UCSD-AML1 (cell line): Measurements from ENCODE around the gene BLOC1S3.

Source experiments
- DNase-seq: peaks from one replicate; lab custom pipeline; 2025; ENCODE audit not compliant: unreplicated experiment; lab: John Stamatoyannopoulos, UW

Gene BLOC1S3

GRCh38 chr19:45178262-45179071 lies at the start of gene BLOC1S3:
Gene BLOC1S3 (plus strand): TSS chr19:45178784. CDS start chr19:45179297, 513 bp downstream.
- DNase-seq: peak; percentile 100

- no peak for DNase-seq
Observed at GRCh38 chr19:45128806-45129205, 49.8 kb upstream of the BLOC1S3 start.

GRCh38 chr19:45130236-45130635 lies 48.3 kb upstream of the BLOC1S3 start:
- no peak for DNase-seq

- DNase-seq: peak; percentile 26
Observed at GRCh38 chr19:45130888-45131615, 47.5 kb upstream of the BLOC1S3 start.

GRCh38 chr19:45133661-45134060 lies 44.9 kb upstream of the BLOC1S3 start:
- no peak for DNase-seq

GRCh38 chr19:45135176-45135885 lies 43.3 kb upstream of the BLOC1S3 start:
- DNase-seq: no peak

GRCh38 chr19:45136507-45137178 lies 41.9 kb upstream of the BLOC1S3 start:
- no peak for DNase-seq

GRCh38 chr19:45137179-45137761 lies 41.3 kb upstream of the BLOC1S3 start:
- DNase-seq: no peak

GRCh38 chr19:45138303-45138751 lies 40.3 kb upstream of the BLOC1S3 start:
- no peak for DNase-seq

- DNase-seq: no peak
Observed at GRCh38 chr19:45139286-45140143, 39.1 kb upstream of the BLOC1S3 start.

- DNase-seq: no peak
Observed at GRCh38 chr19:45140144-45140503, 38.5 kb upstream of the BLOC1S3 start.

GRCh38 chr19:45140533-45140932 lies 38.1 kb upstream of the BLOC1S3 start:
- DNase-seq: no peak

GRCh38 chr19:45141203-45141900 lies 37.2 kb upstream of the BLOC1S3 start:
- DNase-seq: no peak

GRCh38 chr19:45142016-45142725 lies 36.4 kb upstream of the BLOC1S3 start:
- no peak for DNase-seq

GRCh38 chr19:45142726-45143110 lies 35.9 kb upstream of the BLOC1S3 start:
- DNase-seq: no peak

GRCh38 chr19:45144431-45145269 lies 33.9 kb upstream of the BLOC1S3 start:
- DNase-seq: no peak

- DNase-seq: no peak
Observed at GRCh38 chr19:45145270-45146189, 33.1 kb upstream of the BLOC1S3 start.
